IPS DF 6.9 (cell line): ENCODE measurements around the gene SCN4B.

Source experiments
- DNase-seq: peaks from one replicate; pipeline ENCODE4 v3.0.0-alpha.2; 2013; ENCODE audit warnings: low read depth, low spot score
- H3K27ac ChIP-seq: one replicate; pipeline ENCODE4 v1.5.1; 2013; ENCODE audit warnings: low read length, control low read depth
- H3K27me3 ChIP-seq: 2 replicates; pipeline ENCODE4 v1.6.1; 2013; ENCODE audit warnings: mild to moderate bottlenecking, low read length; ENCODE audit not compliant: control insufficient read depth, insufficient read depth
- H3K36me3 ChIP-seq: 2 replicates; pipeline ENCODE4 v1.6.1; 2013; ENCODE audit warnings: low read length; ENCODE audit not compliant: control insufficient read depth, insufficient read depth
- H3K4me1 ChIP-seq: 2 replicates; pipeline ENCODE4 v1.6.1; 2013; ENCODE audit warnings: low read length; ENCODE audit not compliant: control insufficient read depth, insufficient read depth
- H3K4me3 ChIP-seq: 2 replicates; pipeline ENCODE4 v1.5.1; 2013; ENCODE audit warnings: mild to moderate bottlenecking, low read length
- H3K9me3 ChIP-seq: 2 replicates; pipeline ENCODE4 v1.6.1; 2013; ENCODE audit warnings: low read length, inconsistent platforms; ENCODE audit not compliant: control insufficient read depth, insufficient read depth
- WGBS: extraction: QIAGEN DNeasy Blood & Tissue Kit; methylation state at CpG from one replicate; pipeline ENCODE4 v1.1.7; 2013; ENCODE audit warnings: mixed read lengths, missing lambda C conversion rate; ENCODE audit not compliant: insufficient read length, insufficient coverage; 5-methylcytosine and 5-hydroxymethylcytosine counted together

SCN4B gene

GRCh38 chr11:118172356-118172755 is 19.7 kb upstream of the SCN4B start:
- no peak for DNase-seq
- peaks cover 22% of the 10 kb centered on the region for H3K27me3 ChIP-seq
- H3K4me3 ChIP-seq = no peak overlapping the region
- H3K4me1 ChIP-seq = peaks cover 11% of the 10 kb centered on the region
- no peaks in the 10 kb centered on the region for H3K36me3 ChIP-seq
- WGBS = no CpG with 5 or more reads among the region's 9 CpGs
- no peaks in the 10 kb centered on the region for H3K9me3 ChIP-seq
- H3K27ac ChIP-seq = no peak overlapping the region

DNA sequence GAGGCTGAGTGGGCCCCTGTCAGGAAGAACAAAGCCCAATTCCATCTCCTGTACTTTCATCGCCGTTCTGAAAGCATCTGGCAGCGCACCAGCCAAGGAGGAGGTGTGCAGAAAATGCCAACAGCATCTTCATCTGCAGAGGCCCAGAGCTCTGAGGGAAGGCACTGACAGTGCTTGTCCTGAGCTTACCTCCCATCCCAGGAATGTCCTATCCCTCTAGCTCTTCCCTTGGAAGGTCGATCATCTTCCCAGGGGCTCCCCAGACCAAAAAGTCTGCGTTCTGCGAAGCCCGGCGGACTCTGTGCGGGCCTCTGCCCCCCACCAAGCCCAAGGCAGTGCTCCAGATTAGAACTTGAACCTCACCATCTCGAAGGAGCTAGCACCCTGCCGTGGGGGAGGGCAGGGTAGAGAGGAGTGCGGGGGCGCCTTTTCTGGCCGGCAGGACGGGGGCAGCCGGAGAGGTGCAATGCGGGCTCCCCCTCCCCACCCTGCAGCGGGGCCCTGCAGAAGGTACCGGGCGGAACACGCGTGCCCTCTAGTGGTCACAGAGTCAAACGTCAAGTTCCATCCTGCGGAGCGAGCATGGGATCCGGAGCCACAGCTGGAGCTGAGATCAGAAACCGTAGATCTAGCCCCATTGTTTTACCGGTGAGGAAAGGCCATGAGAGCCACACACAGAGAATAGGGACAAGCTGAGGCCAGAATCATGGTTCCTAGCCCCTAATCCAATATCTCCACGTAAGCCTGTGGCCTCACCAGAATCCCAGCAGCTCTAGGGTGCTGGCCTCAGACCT is 18.8 kb upstream of the SCN4B start:
- H3K9me3 ChIP-seq = no peaks in the 10 kb centered on the region
- peaks cover 22% of the 10 kb centered on the region for H3K27me3 ChIP-seq
- H3K36me3 ChIP-seq = no peaks in the 10 kb centered on the region
- H3K4me3 ChIP-seq = peak overlapping the region; percentile 59; the same call in 1 of the 2 replicates
- peak; percentile 83 for DNase-seq
- H3K4me1 ChIP-seq = peaks cover 11% of the 10 kb centered on the region
- H3K27ac ChIP-seq = no peak overlapping the region
- no CpG with 5 or more reads among the region's 29 CpGs for whole genome bisulfite sequencing

DNA sequence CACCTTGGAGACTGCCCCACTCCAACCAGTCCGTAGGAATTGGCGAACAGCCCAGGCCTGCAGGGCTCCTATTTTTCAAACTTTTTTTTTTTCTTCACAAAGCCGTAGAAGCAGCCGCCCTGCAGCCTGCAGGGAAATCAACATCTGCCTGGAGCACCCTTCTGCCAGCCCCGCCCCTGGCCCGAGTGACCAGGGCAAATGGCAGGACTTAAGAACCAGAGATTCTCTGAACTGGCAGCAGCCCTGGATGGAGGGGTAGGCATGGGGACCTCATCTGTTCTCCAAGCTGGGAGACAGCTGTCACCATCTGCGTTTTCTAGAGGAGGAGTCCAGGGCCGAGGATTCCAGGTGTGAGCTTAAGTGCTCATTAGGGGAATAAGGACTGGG is 18.3 kb upstream of the SCN4B start:
- Histone ChIP-seq H3K36me3 (no peaks in the 10 kb centered on the region), H3K4me1 (peaks cover 16% of the 10 kb centered on the region), H3K9me3 (no peaks in the 10 kb centered on the region), H3K27me3 (peaks cover 22% of the 10 kb centered on the region), H3K27ac (no peak overlapping the region), H3K4me3 (peak overlapping the region; percentile 59; the same call in 1 of the 2 replicates)
- WGBS = no CpG with 5 or more reads among the region's 8 CpGs
- no peak for DNase-seq

DNA sequence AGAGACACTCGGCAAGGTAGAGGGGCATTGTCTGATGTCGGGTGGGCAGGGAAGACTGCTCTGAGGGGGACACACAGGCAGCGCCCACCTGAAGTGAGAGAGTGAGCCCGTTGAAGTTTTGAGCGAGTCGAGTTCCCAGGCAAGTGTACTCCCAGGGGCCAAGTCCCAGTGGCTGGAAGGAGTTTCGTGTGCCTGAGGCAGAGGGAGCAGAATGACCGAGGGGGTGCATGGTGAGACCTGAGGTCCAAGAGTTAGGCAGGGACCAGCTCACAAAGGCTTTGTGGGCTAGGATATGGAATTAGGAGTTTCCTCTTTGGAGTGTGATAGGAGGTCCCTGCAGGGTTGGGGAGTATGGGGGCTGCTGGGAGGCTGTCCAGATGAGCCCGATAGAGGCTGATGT is 17.6 kb upstream of the SCN4B start:
- no peak overlapping the region for H3K4me3 ChIP-seq
- no peak for DNase-seq
- H3K9me3 ChIP-seq = no peaks in the 10 kb centered on the region
- peaks cover 14% of the 10 kb centered on the region; the same call in 1 of the 2 replicates for H3K4me1 ChIP-seq
- no CpG with 5 or more reads among the region's 9 CpGs for WGBS
- no peaks in the 10 kb centered on the region for H3K36me3 ChIP-seq
- no peak overlapping the region for H3K27ac ChIP-seq
- H3K27me3 ChIP-seq = peaks cover 19% of the 10 kb centered on the region

DNA sequence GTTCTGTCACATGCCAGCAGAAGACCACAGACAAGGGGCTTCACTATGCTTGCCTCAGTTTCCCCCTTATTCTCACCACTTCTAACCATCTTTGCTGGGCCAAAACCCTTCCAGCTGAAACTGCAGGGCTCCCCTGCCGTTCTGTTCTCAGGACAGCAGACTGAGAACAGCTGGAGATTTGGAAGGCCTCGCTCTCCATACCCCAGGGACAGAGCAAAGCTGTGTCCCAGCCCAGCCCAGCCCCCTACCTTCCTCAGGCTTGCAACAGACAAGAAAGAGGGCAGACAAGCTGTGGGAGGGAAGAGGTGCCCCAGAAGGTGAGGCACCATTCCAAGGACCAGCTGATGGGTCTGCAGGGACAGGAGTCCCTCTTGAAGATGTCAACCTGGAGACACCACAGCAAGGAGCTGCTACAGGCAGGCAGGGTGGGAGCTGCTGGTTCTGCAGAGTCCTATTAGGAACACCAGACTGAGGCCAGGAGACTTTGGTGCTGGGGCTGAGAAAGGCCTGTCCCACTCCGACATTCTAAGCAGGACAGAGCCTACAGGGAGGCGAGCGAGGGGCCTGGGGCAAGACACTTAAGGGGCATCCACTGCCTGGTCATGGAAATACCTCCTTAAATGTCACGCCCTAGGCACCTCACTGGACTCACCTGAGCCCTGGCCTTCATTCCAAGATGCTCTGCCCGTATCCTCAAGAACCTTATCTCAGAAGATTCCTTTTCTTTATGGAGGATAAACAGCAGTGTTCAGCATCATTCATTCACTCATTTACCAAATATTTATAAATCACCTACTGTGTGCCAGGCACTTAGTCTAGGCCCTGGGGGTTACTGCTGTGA is 16.9 kb upstream of the SCN4B start:
- Histone ChIP-seq H3K36me3 (no peaks in the 10 kb centered on the region), H3K4me3 (no peak overlapping the region), H3K27me3 (peaks cover 17% of the 10 kb centered on the region), H3K9me3 (no peaks in the 10 kb centered on the region), H3K27ac (no peak overlapping the region), H3K4me1 (peaks cover 13% of the 10 kb centered on the region; the same call in 1 of the 2 replicates)
- no peak for DNase-seq
- no CpG with 5 or more reads among the region's 7 CpGs for WGBS

DNA sequence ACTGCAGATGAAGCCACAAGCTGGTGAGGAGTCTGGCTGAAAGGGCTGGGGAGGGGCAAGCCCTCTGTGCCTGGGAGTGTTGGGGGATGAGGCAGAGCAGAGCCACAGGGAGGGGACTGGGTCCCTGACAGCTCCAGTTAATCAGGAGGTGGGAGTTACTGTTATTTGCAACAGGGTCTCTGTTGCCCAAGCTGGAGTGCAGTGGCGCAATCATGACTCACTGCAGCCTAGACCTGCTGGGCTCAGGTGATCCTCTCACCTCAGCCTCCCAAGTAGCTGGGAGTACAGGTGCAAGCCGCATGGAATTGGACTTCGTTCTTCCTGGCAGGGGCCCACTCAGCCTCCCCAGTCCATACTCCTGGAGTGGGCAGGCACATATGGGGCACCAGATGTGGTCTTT is 16.1 kb upstream of the SCN4B start:
- Histone ChIP-seq H3K27me3 (peaks cover 17% of the 10 kb centered on the region), H3K9me3 (no peaks in the 10 kb centered on the region), H3K4me3 (no peak overlapping the region), H3K4me1 (peaks cover 13% of the 10 kb centered on the region; the same call in 1 of the 2 replicates), H3K27ac (no peak overlapping the region), H3K36me3 (no peaks in the 10 kb centered on the region)
- no CpG with 5 or more reads among the region's 3 CpGs for WGBS
- DNase-seq = no peak

- Histone ChIP-seq H3K4me1 (peaks cover 13% of the 10 kb centered on the region; the same call in 1 of the 2 replicates), H3K36me3 (no peaks in the 10 kb centered on the region), H3K9me3 (no peaks in the 10 kb centered on the region), H3K4me3 (no peak overlapping the region), H3K27me3 (peaks cover 17% of the 10 kb centered on the region), H3K27ac (no peak overlapping the region)
- no peak for DNase-seq
- no CpG with 5 or more reads among the region's 8 CpGs for WGBS
Measured at GRCh38 chr11:118168316-118168715, 15.7 kb upstream of the SCN4B start.

- Histone ChIP-seq H3K27me3 (peaks cover 17% of the 10 kb centered on the region), H3K4me1 (peaks cover 13% of the 10 kb centered on the region; the same call in 1 of the 2 replicates), H3K36me3 (no peaks in the 10 kb centered on the region), H3K27ac (no peak overlapping the region), H3K9me3 (no peaks in the 10 kb centered on the region), H3K4me3 (no peak overlapping the region)
- WGBS = no CpG with 5 or more reads among the region's 12 CpGs
- DNase-seq = no peak
Measured at GRCh38 chr11:118167906-118168305, 15.3 kb upstream of the SCN4B start.

DNA sequence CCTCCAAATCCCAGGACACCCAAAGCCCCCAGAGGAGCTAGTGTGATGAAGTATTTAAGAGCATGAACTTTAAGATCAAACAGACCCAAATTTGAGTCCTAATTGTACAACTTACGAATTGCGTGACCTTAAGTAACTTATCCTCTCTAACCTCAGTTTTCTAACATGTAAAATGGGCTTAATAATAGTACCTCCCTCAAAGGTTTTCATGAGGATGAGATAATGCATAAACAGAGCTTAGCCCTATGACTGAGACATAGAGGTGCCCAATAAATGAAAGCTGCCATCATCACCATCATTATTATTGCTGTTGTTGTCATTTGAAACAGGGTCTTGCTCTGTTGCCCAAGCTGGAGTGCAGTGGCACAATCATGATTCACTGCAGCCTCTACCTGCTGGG is 14.6 kb upstream of the SCN4B start:
- no peak overlapping the region for H3K27ac ChIP-seq
- H3K27me3 ChIP-seq = peaks cover 16% of the 10 kb centered on the region
- no peaks in the 10 kb centered on the region for H3K36me3 ChIP-seq
- peaks cover 13% of the 10 kb centered on the region; the same call in 1 of the 2 replicates for H3K4me1 ChIP-seq
- no CpG with 5 or more reads among the region's 2 CpGs for WGBS
- H3K4me3 ChIP-seq = no peak overlapping the region
- DNase-seq = no peak
- no peaks in the 10 kb centered on the region for H3K9me3 ChIP-seq

GRCh38 chr11:118166641-118167040 is 14.0 kb upstream of the SCN4B start:
- H3K9me3 ChIP-seq = no peaks in the 10 kb centered on the region
- H3K4me3 ChIP-seq = no peak overlapping the region
- H3K4me1 ChIP-seq = peaks cover 11% of the 10 kb centered on the region; the same call in 1 of the 2 replicates
- no CpG with 5 or more reads among the region's 17 CpGs for WGBS
- H3K27me3 ChIP-seq = peaks cover 17% of the 10 kb centered on the region
- no peak overlapping the region for H3K27ac ChIP-seq
- no peaks in the 10 kb centered on the region for H3K36me3 ChIP-seq
- no peak for DNase-seq
